IPS-15b (cell line): ENCODE data around the gene OSBPL10.

Source experiments
- H3K27me3 ChIP-seq: one replicate; pipeline ENCODE4 v1.6.1; 2013; ENCODE audit warnings: low read length; ENCODE audit not compliant: control insufficient read depth, insufficient read depth
- H3K36me3 ChIP-seq: one replicate; pipeline ENCODE4 v1.6.1; 2013; ENCODE audit warnings: low read length; ENCODE audit not compliant: control insufficient read depth, insufficient read depth
- H3K4me1 ChIP-seq: one replicate; pipeline ENCODE4 v1.6.1; 2013; ENCODE audit warnings: mild to moderate bottlenecking, low read length; ENCODE audit not compliant: control insufficient read depth, insufficient read depth
- H3K4me3 ChIP-seq: one replicate; pipeline ENCODE4 v1.5.1; 2013; ENCODE audit warnings: low read depth, low read length
- H3K9ac ChIP-seq: one replicate; pipeline ENCODE4 v1.6.1; 2013; ENCODE audit warnings: low read depth, mild to moderate bottlenecking, low read length
- H3K9me3 ChIP-seq: one replicate; pipeline ENCODE4 v1.6.1; 2013; ENCODE audit warnings: mild to moderate bottlenecking, low read length; ENCODE audit not compliant: control insufficient read depth, insufficient read depth

The OSBPL10 gene

GRCh38 chr3:31953091-31953490, 28.0 kb downstream of the OSBPL10 start:
- no peaks in the 10 kb centered on the region for H3K36me3 ChIP-seq
- H3K27me3 ChIP-seq = no peaks in the 10 kb centered on the region
- peaks cover 3% of the 10 kb centered on the region for H3K4me1 ChIP-seq
- peaks cover 3% of the 10 kb centered on the region for H3K9me3 ChIP-seq
- no peak overlapping the region for H3K4me3 ChIP-seq
- H3K9ac ChIP-seq = no peak overlapping the region

- Histone ChIP-seq H3K9ac (no peak overlapping the region), H3K4me1 (peaks cover 10% of the 10 kb centered on the region), H3K9me3 (peaks cover 3% of the 10 kb centered on the region), H3K4me3 (no peak overlapping the region), H3K27me3 (no peaks in the 10 kb centered on the region), H3K36me3 (no peaks in the 10 kb centered on the region)
Measured at GRCh38 chr3:31952205-31952604, 28.9 kb downstream of the OSBPL10 start.

GRCh38 chr3:31948280-31948679, 32.8 kb downstream of the OSBPL10 start:
- no peak overlapping the region for H3K9ac ChIP-seq
- H3K36me3 ChIP-seq = no peaks in the 10 kb centered on the region
- H3K27me3 ChIP-seq = no peaks in the 10 kb centered on the region
- no peaks in the 10 kb centered on the region for H3K9me3 ChIP-seq
- no peak overlapping the region for H3K4me3 ChIP-seq
- peaks cover 21% of the 10 kb centered on the region for H3K4me1 ChIP-seq

GRCh38 chr3:31947671-31948091, 33.4 kb downstream of the OSBPL10 start:
- no peak overlapping the region for H3K9ac ChIP-seq
- peaks cover 21% of the 10 kb centered on the region for H3K4me1 ChIP-seq
- H3K36me3 ChIP-seq = no peaks in the 10 kb centered on the region
- no peak overlapping the region for H3K4me3 ChIP-seq
- H3K27me3 ChIP-seq = no peaks in the 10 kb centered on the region
- H3K9me3 ChIP-seq = no peaks in the 10 kb centered on the region

DNA sequence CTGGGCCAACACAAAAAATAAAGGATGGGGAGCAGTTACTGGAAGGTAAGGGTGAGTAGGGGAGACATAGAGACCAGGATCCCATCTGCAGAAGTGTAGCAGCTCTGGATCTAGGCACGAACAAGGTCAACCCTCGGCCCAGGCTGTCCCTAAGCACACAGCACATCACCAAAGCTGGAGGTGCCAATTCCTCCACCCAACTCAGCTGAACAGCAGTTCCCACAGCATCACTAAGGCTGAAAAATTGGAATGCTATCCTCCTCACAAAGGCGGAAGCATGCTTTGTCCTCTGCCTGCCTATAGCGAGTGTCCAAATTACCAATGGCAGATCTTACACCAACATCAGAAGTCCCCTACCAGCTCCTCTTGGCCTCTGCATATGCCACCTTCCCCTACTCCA, 33.9 kb downstream of the OSBPL10 start:
- Histone ChIP-seq H3K9ac (no peak overlapping the region), H3K9me3 (no peaks in the 10 kb centered on the region), H3K4me3 (no peak overlapping the region), H3K36me3 (no peaks in the 10 kb centered on the region), H3K27me3 (no peaks in the 10 kb centered on the region), H3K4me1 (peaks cover 18% of the 10 kb centered on the region)

GRCh38 chr3:31946484-31947081, 34.5 kb downstream of the OSBPL10 start:
- H3K9ac ChIP-seq = no peak overlapping the region

DNA sequence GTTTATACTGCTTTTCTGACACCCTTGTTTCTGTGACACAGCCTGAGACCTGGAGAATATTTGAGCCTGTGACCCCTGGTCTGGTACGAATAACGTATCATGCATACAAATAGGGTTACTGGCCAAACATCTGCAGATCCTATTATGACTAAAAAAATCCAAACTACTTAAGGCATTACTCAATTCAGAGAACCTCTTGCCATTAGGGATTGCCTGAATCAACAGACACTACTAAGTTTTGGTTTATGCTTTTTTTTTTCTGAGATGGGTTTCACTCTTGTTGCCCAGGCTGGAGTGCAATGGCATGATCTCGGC, 35.4 kb downstream of the OSBPL10 start:
- peaks cover 18% of the 10 kb centered on the region for H3K4me1 ChIP-seq

More at GRCh38 chr3:31946484-31947081, 34.5 kb downstream of the OSBPL10 start:
- H3K36me3 ChIP-seq = no peaks in the 10 kb centered on the region
- no peak overlapping the region for H3K4me3 ChIP-seq
- H3K4me1 ChIP-seq = peaks cover 18% of the 10 kb centered on the region
- H3K27me3 ChIP-seq = no peaks in the 10 kb centered on the region
- no peaks in the 10 kb centered on the region for H3K9me3 ChIP-seq

GRCh38 chr3:31943041-31943440, 38.0 kb downstream of the OSBPL10 start:
- H3K36me3 ChIP-seq = no peaks in the 10 kb centered on the region
- H3K9me3 ChIP-seq = no peaks in the 10 kb centered on the region
- no peak overlapping the region for H3K4me3 ChIP-seq
- H3K4me1 ChIP-seq = peaks cover 17% of the 10 kb centered on the region
- H3K9ac ChIP-seq = no peak overlapping the region
- H3K27me3 ChIP-seq = no peaks in the 10 kb centered on the region

More for the DNA sequence above, 35.4 kb downstream of the OSBPL10 start:
- H3K27me3 ChIP-seq = no peaks in the 10 kb centered on the region
- H3K4me3 ChIP-seq = no peak overlapping the region
- no peaks in the 10 kb centered on the region for H3K9me3 ChIP-seq
- H3K9ac ChIP-seq = no peak overlapping the region
- no peaks in the 10 kb centered on the region for H3K36me3 ChIP-seq

DNA sequence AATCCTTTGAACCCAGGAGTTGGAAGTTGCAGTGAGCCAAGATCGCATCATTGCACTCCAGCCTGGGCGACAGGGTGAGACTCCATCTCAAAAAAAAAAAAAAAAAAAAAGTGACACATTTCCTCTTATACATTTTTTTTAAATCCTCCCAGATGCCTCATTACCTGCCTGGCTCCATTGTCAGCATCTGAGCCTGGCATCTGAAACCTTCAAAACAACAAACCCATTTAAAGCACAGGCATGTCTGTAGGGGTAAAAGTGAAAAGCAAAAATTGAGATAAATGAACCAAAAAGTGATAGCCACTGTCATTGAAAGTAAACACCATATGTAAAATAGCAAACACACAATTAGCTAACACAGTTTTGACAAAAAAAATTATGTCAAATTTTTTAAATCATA, 38.6 kb downstream of the OSBPL10 start:
- H3K9ac ChIP-seq = no peak overlapping the region
- no peaks in the 10 kb centered on the region for H3K36me3 ChIP-seq
- H3K9me3 ChIP-seq = no peaks in the 10 kb centered on the region
- H3K4me1 ChIP-seq = peaks cover 12% of the 10 kb centered on the region
- H3K27me3 ChIP-seq = no peaks in the 10 kb centered on the region
- H3K4me3 ChIP-seq = no peak overlapping the region

GRCh38 chr3:31937225-31937624, 43.8 kb downstream of the OSBPL10 start:
- H3K36me3 ChIP-seq = no peaks in the 10 kb centered on the region
- no peaks in the 10 kb centered on the region for H3K9me3 ChIP-seq
- no peaks in the 10 kb centered on the region for H3K27me3 ChIP-seq
- H3K9ac ChIP-seq = no peak overlapping the region
- H3K4me3 ChIP-seq = no peak overlapping the region
- H3K4me1 ChIP-seq = peaks cover 10% of the 10 kb centered on the region

GRCh38 chr3:31936420-31937060, 44.5 kb downstream of the OSBPL10 start:
- Histone ChIP-seq H3K9me3 (no peaks in the 10 kb centered on the region), H3K4me1 (peaks cover 10% of the 10 kb centered on the region), H3K27me3 (no peaks in the 10 kb centered on the region), H3K9ac (no peak overlapping the region), H3K36me3 (no peaks in the 10 kb centered on the region), H3K4me3 (no peak overlapping the region)

DNA sequence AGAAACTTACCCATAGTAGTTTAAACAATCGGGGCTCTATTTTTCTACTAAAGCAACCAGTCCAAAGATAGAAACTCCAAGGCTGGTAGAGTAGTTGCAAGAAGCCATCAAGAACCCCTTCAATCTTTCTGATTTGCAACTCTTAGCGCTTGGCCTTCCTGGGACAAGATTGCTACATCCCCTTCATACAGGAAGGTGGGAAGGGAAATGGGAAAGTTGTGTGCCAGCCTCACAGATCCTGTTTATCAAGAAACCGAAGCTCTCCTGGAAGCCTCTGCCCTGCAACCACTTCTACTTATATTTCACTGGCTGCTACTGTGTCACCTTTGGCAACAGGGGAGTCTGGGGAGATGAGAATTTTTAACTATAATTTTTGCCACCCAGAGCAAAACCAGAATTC, 46.2 kb downstream of the OSBPL10 start:
- H3K4me3 ChIP-seq = no peak overlapping the region
- H3K27me3 ChIP-seq = no peaks in the 10 kb centered on the region
- H3K9me3 ChIP-seq = no peaks in the 10 kb centered on the region
- no peaks in the 10 kb centered on the region for H3K36me3 ChIP-seq
- no peak overlapping the region for H3K9ac ChIP-seq
- peaks cover 10% of the 10 kb centered on the region for H3K4me1 ChIP-seq
